ENCODE measurements around the gene PANX3. TPM values are rescaled to one million over a fixed set of nuclear protein-coding genes. Genes with fewer than 3 reads are reported as not detected.

Gene PANX3
- total and polyA plus RNA-seq, 4 donors = not detected

DNA sequence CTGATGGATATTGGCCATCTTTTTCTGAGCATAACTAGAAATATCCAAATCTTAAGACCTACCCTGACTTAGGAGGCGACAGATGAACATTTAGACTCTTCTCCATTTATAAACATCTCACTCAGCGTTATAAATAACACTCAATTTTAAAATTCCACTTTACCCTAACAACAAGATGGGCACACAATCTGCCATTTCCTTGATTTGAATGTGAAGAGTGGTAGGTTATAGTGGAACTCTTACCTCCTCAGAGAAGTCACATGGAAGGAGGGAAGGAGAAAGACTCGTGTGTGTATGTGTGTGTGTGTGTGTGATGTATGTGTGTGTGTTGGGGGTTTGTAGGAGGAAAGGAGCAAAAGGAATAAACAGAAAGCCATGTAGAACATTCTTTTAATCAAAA is 47.3 kb downstream of the PANX3 start:
- no peak for DNase-seq
- no peaks in the 10 kb centered on the region for H3K4me1 ChIP-seq (ENCODE audit: control insufficient read depth in 1 of 2, insufficient read depth in 2 of 2, low read length in 2 of 2)
- 86 to 90% methylated on average over 3 of the region's 3 CpGs for WGBS, 2 donors
- H3K27ac ChIP-seq (ENCODE audit: low read depth in 1 of 2, low read length in 2 of 2) = no peak overlapping the region
- H3K36me3 ChIP-seq (ENCODE audit: control insufficient read depth in 1 of 2, insufficient read depth in 2 of 2, low read length in 1 of 2) = peaks cover 0 to 2% of the 10 kb centered on the region in 2 donors
- H3K4me3 ChIP-seq (ENCODE audit: low read length in 2 of 2) = no peak overlapping the region
- H3K27me3 ChIP-seq (ENCODE audit: control insufficient read depth in 1 of 2, insufficient read depth in 2 of 2, low read length in 1 of 2) = no peaks in the 10 kb centered on the region
- intact Hi-C loops (cut with DNase I) = no loop called here
- ATAC-seq (ENCODE audit: low FRiP score) = no peak
- H3K9me3 ChIP-seq (ENCODE audit: control insufficient read depth, low read length) = no peaks in the 10 kb centered on the region

DNA sequence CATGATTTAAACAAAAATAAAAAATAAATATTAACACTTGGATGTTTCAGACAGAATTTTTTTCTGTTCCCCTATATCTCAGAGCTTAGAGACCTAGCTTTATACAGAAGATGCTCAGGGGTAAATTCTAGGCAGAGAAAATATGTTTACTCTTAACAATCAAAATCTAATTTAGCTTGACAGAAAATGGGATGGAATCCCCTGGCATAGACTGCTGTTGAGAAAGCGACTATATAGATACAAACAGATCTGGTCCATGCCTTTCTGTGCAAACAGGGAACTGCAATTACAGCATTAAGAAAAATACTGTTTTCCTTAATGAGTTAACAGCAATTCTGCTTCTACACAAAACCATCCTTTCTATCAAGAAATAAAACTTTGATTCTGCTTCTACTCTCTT is 47.8 kb downstream of the PANX3 start:
- ATAC-seq (ENCODE audit: low FRiP score) (no peak), DNase-seq (no peak)
- Histone ChIP-seq H3K9me3 (ENCODE audit: control insufficient read depth, low read length) (no peaks in the 10 kb centered on the region), H3K4me3 (ENCODE audit: low read length in 2 of 2) (no peak overlapping the region), H3K4me1 (ENCODE audit: control insufficient read depth in 1 of 2, insufficient read depth in 2 of 2, low read length in 2 of 2) (no peaks in the 10 kb centered on the region), H3K27ac (ENCODE audit: low read depth in 1 of 2, low read length in 2 of 2) (no peak overlapping the region), H3K36me3 (ENCODE audit: control insufficient read depth in 1 of 2, insufficient read depth in 2 of 2, low read length in 1 of 2) (peaks cover 0 to 2% of the 10 kb centered on the region in 2 donors), H3K27me3 (ENCODE audit: control insufficient read depth in 1 of 2, insufficient read depth in 2 of 2, low read length in 1 of 2) (no peaks in the 10 kb centered on the region)
- 86 to 94% methylated on average over 1 of the region's 1 CpG for WGBS, 2 donors
- intact Hi-C loops (cut with DNase I) = no loop called here

DNA sequence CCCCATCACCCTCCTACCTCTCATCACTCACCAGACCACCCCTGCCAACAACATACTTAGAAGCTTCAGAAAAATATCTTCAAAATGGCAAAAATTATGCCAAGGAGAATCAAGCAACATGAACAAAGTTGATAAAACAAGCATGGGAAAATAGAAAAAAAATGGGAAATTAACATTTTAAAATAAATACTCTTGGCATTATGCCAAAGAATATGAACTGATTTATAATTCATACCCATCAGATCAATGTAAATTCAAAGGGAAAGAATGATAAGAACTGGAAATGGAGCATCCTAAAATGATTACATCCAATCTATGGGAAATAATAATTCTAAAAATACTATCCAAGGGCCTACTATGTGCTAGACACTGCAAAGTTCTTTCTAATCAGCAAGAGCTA is 50.3 kb downstream of the PANX3 start:
- Histone ChIP-seq H3K4me3 (ENCODE audit: low read length in 2 of 2) (no peak overlapping the region), H3K27ac (ENCODE audit: low read depth in 1 of 2, low read length in 2 of 2) (no peak overlapping the region), H3K9me3 (ENCODE audit: control insufficient read depth, low read length) (no peaks in the 10 kb centered on the region), H3K27me3 (ENCODE audit: control insufficient read depth in 1 of 2, insufficient read depth in 2 of 2, low read length in 1 of 2) (no peaks in the 10 kb centered on the region), H3K36me3 (ENCODE audit: control insufficient read depth in 1 of 2, insufficient read depth in 2 of 2, low read length in 1 of 2) (peaks cover 0 to 2% of the 10 kb centered on the region in 2 donors), H3K4me1 (ENCODE audit: control insufficient read depth in 1 of 2, insufficient read depth in 2 of 2, low read length in 2 of 2) (no peaks in the 10 kb centered on the region)
- DNase-seq (no peak), ATAC-seq (ENCODE audit: low FRiP score) (no peak)
- intact Hi-C loops (cut with DNase I) = no loop called here

DNA sequence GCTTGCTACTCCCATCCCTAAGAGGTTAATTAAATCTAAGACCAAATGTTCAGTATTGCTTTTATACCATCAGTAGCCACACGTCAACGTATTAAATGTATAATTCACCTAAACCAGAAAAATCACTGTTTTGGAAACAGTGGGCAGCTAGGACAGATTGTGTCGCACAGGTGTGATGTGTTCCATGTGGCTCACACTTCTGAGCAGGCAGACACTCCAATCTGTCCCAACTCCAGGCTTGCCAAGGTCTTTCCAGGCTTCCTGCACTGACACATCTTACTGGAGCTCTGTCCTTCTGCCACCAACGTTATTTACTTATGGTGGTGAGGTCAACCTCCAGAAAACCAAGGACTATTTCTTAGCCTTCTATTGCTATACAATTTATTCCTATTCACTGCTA is 50.9 kb downstream of the PANX3 start:
- WGBS, 2 donors = 83 to 87% methylated on average over 4 of the region's 4 CpGs

DNA sequence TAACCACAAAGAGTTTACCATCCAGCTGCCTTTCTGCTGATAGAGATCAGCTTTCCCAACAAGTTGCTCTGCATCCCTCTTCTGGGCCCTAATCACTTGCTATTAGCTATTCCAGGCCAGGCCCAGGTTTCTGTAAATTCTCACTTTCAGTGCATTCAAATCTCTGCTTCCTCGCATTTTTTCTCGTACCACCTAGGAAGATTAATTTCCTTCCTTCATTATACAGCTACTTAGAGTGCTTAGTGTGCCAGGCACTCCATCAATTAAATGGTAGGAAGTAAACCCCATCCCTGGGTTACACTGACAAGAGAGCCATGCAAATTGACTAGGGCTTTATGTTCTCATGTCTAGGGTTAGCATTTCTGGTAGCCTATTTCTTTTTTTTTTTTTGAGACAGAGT is 52.6 kb downstream of the PANX3 start:
- H3K36me3 ChIP-seq (ENCODE audit: control insufficient read depth in 1 of 2, insufficient read depth in 2 of 2, low read length in 1 of 2) = no peaks in the 10 kb centered on the region
- no peak overlapping the region for H3K27ac ChIP-seq (ENCODE audit: low read depth in 1 of 2, low read length in 2 of 2)
- H3K27me3 ChIP-seq (ENCODE audit: control insufficient read depth in 1 of 2, insufficient read depth in 2 of 2, low read length in 1 of 2) = no peaks in the 10 kb centered on the region
- intact Hi-C loops (cut with DNase I) = no loop called here
- DNase-seq (no peak), ATAC-seq (ENCODE audit: low FRiP score) (no peak)
- no peaks in the 10 kb centered on the region for H3K9me3 ChIP-seq (ENCODE audit: control insufficient read depth, low read length)
- H3K4me1 ChIP-seq (ENCODE audit: control insufficient read depth in 1 of 2, insufficient read depth in 2 of 2, low read length in 2 of 2) = no peaks in the 10 kb centered on the region
- 95 to 96% methylated on average over 2 of the region's 2 CpGs for WGBS, 2 donors
- H3K4me3 ChIP-seq (ENCODE audit: low read length in 2 of 2) = no peak overlapping the region

More for the DNA sequence above, 50.9 kb downstream of the PANX3 start:
- Histone ChIP-seq H3K9me3 (ENCODE audit: control insufficient read depth, low read length) (no peaks in the 10 kb centered on the region), H3K27ac (ENCODE audit: low read depth in 1 of 2, low read length in 2 of 2) (no peak overlapping the region), H3K36me3 (ENCODE audit: control insufficient read depth in 1 of 2, insufficient read depth in 2 of 2, low read length in 1 of 2) (no peaks in the 10 kb centered on the region), H3K4me1 (ENCODE audit: control insufficient read depth in 1 of 2, insufficient read depth in 2 of 2, low read length in 2 of 2) (no peaks in the 10 kb centered on the region), H3K27me3 (ENCODE audit: control insufficient read depth in 1 of 2, insufficient read depth in 2 of 2, low read length in 1 of 2) (no peaks in the 10 kb centered on the region), H3K4me3 (ENCODE audit: low read length in 2 of 2) (no peak overlapping the region)
- intact Hi-C loops (cut with DNase I) = no loop called here
- no peak for DNase-seq
- ATAC-seq (ENCODE audit: low FRiP score) = no peak

DNA sequence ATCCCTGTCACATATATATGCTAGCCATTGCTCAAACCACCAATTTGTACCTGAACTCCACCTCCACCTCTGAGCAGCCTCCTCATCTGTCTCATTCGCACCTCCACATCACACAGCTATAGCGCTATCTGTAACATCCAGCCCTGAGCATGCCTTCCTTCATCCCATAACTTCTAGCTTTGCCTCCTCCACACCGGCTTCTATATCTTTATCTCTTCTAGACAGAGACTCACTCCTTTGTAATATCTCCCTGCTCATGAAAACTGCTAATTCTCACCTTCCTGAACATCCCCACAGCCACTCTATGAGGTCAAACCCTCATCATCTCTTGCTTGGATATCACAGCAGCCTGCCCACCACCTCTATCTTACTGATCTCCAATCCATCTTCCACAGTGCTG is 56.4 kb downstream of the PANX3 start:
- Histone ChIP-seq H3K27ac (ENCODE audit: low read depth in 1 of 2, low read length in 2 of 2) (no peak overlapping the region), H3K9me3 (ENCODE audit: control insufficient read depth, low read length) (no peaks in the 10 kb centered on the region), H3K4me1 (ENCODE audit: control insufficient read depth in 1 of 2, insufficient read depth in 2 of 2, low read length in 2 of 2) (no peaks in the 10 kb centered on the region), H3K4me3 (ENCODE audit: low read length in 2 of 2) (no peak overlapping the region), H3K36me3 (ENCODE audit: control insufficient read depth in 1 of 2, insufficient read depth in 2 of 2, low read length in 1 of 2) (no peaks in the 10 kb centered on the region), H3K27me3 (ENCODE audit: control insufficient read depth in 1 of 2, insufficient read depth in 2 of 2, low read length in 1 of 2) (no peaks in the 10 kb centered on the region)
- intact Hi-C loops (cut with DNase I) = loop anchor here (5.0 kb wide), 2 partner anchors 75 to 170 kb away; no protein-coding TSS in a partner anchor
- WGBS, 2 donors = 95 to 100% methylated on average over 3 of the region's 3 CpGs
- no peak for DNase-seq
- ATAC-seq (ENCODE audit: low FRiP score) = no peak

DNA sequence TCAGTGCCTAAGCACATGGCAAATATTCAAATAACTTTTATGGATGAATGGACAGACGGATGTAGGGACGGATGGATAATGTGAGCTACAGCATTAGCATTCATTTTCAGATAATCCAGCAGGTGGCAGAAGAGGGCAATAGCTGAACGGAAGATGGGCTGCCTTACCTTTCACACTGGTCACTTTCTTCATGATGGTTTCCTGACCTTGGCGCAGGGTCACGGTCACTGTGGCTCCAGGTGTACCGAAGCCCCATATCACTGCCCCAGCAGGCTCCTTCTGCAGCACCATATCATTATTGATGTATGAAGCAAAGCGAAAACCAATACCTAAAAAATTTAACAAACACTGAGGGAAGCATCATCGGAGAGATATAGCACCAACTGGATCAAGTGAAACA is 58.0 kb downstream of the PANX3 start:
- H3K27me3 ChIP-seq (ENCODE audit: control insufficient read depth in 1 of 2, insufficient read depth in 2 of 2, low read length in 1 of 2) = no peaks in the 10 kb centered on the region
- no peak overlapping the region for H3K4me3 ChIP-seq (ENCODE audit: low read length in 2 of 2)
- no peaks in the 10 kb centered on the region for H3K9me3 ChIP-seq (ENCODE audit: control insufficient read depth, low read length)
- H3K4me1 ChIP-seq (ENCODE audit: control insufficient read depth in 1 of 2, insufficient read depth in 2 of 2, low read length in 2 of 2) = no peaks in the 10 kb centered on the region
- WGBS, 2 donors = 23 to 24% methylated on average over 8 of the region's 8 CpGs
- no peaks in the 10 kb centered on the region for H3K36me3 ChIP-seq (ENCODE audit: control insufficient read depth in 1 of 2, insufficient read depth in 2 of 2, low read length in 1 of 2)
- no peak for ATAC-seq (ENCODE audit: low FRiP score)
- intact Hi-C loops (cut with DNase I) = loop anchor here (1.0 to 5.0 kb wide), 5 partner anchors 73 to 168 kb away; partner anchors contain the start of gene ESAM (in 1 of the 2)
- no peak overlapping the region for H3K27ac ChIP-seq (ENCODE audit: low read depth in 1 of 2, low read length in 2 of 2)
- no peak for DNase-seq

Other genes with a start within 250 kb of the PANX3 start
- not detected for gene OR8B2, start 226.9 kb upstream of the PANX3 start, total RNA-seq
- gene OR8B2, start 226.9 kb upstream of the PANX3 start, polyA plus RNA-seq = not detected
- not detected for gene OR8B3, start 212.4 kb upstream of the PANX3 start, total RNA-seq
- gene OR8B3, start 212.4 kb upstream of the PANX3 start, polyA plus RNA-seq = not detected
- gene OR8B4, start 186.6 kb upstream of the PANX3 start, total RNA-seq = not detected
- not detected for gene OR8B4, start 186.6 kb upstream of the PANX3 start, polyA plus RNA-seq
- gene OR8B8, start 165.7 kb upstream of the PANX3 start, total RNA-seq = not detected
- gene OR8B8, start 165.7 kb upstream of the PANX3 start, polyA plus RNA-seq = not detected
- gene OR8B12, start 67.8 kb upstream of the PANX3 start, total RNA-seq = not detected
- not detected for gene OR8B12, start 67.8 kb upstream of the PANX3 start, polyA plus RNA-seq
- gene OR8A1, start 41.4 kb upstream of the PANX3 start, total RNA-seq = not detected
- not detected for gene OR8A1, start 41.4 kb upstream of the PANX3 start, polyA plus RNA-seq
- 10 to 100 TPM; 42.7 to 47.9 TPM for gene TBRG1, start 11.4 kb downstream of the PANX3 start, total RNA-seq
- gene TBRG1, start 11.4 kb downstream of the PANX3 start, polyA plus RNA-seq = 10 to 100 TPM; 20.5 to 65.4 TPM
- gene SIAE, start 62.3 kb downstream of the PANX3 start, total RNA-seq = 10 to 100 TPM; 11.5 to 24.8 TPM
- 10 to 100 TPM in 1 of 2 donors, 1 to 10 TPM in 1; 6.9 to 14.8 TPM for gene SIAE, start 62.3 kb downstream of the PANX3 start, polyA plus RNA-seq
- 1 to 10 TPM; 2.7 to 3.9 TPM for gene SPA17, start 62.5 kb downstream of the PANX3 start, total RNA-seq
- 1 to 10 TPM; 4.8 to 7.1 TPM for gene SPA17, start 62.5 kb downstream of the PANX3 start, polyA plus RNA-seq
- 10 to 100 TPM; 33.2 to 41.1 TPM for gene NRGN, start 128.5 kb downstream of the PANX3 start, total RNA-seq
- 10 to 100 TPM; 15.4 to 38.5 TPM for gene NRGN, start 128.5 kb downstream of the PANX3 start, polyA plus RNA-seq
- gene VSIG2, start 140.8 kb downstream of the PANX3 start, total RNA-seq = 1 to 10 TPM; 3.8 to 6.9 TPM
- 1 to 10 TPM; 1.9 to 3.1 TPM for gene VSIG2, start 140.8 kb downstream of the PANX3 start, polyA plus RNA-seq
- 100 to 1,000 TPM in 1 of 2 donors, 10 to 100 TPM in 1; 95.1 to 182 TPM for gene ESAM, start 150.9 kb downstream of the PANX3 start, total RNA-seq
- 100 to 1,000 TPM in 1 of 2 donors, 10 to 100 TPM in 1; 33.2 to 110 TPM for gene ESAM, start 150.9 kb downstream of the PANX3 start, polyA plus RNA-seq
- gene MSANTD2, start 189.0 kb downstream of the PANX3 start, total RNA-seq = 10 to 100 TPM; 21.5 to 23.6 TPM
- 10 to 100 TPM in 1 of 2 donors, 1 to 10 TPM in 1; 6.3 to 18.0 TPM for gene MSANTD2, start 189.0 kb downstream of the PANX3 start, polyA plus RNA-seq